ENCODE data around the gene FLNB. TPM values are rescaled to one million over a fixed set of nuclear protein-coding genes. Genes with fewer than 3 reads are reported as not detected.

FLNB gene
- total and polyA plus RNA-seq, 10 of the 15 experiments (the other 5 are each of a cell fraction or from before 2014, with no cell fraction given): 13.6 to 51.8 (median 26.4) TPM

- no peaks in the 10 kb centered on the region for H4K20me1 ChIP-seq (ENCODE audit: control insufficient read depth, insufficient read depth)
- FAIRE-seq (no peak), DNase-seq (ENCODE audit: low read depth, low spot score) (no peak), ATAC-seq (no peak)
- H3K9me3 ChIP-seq (replicated peaks; ENCODE audit: control insufficient read depth, insufficient read depth, low read length): no peaks in the 10 kb centered on the region
- ChIA-PET POLR2A (interaction anchor here (0.6 kb wide), 1 partner anchor 43 kb away, joined by 5 read pairs; no protein-coding TSS in a partner anchor), CTCF (interaction anchor here (0.6 to 1.7 kb wide), 3 partner anchors 10 to 332 kb away, joined by 3 to 5 read pairs (median 3); partner anchors contain the start of genes HTD2 and RPP14), RAD21 (ENCODE audit: unreplicated experiment) (interaction anchor here (0.7 kb wide), 1 partner anchor 988 kb away, joined by 3 read pairs; no protein-coding TSS in a partner anchor), SMC1A (ENCODE audit: uncharacterized antibody, unreplicated experiment) (interaction anchor here (0.5 to 2.7 kb wide), 4 partner anchors 8 to 150 kb away, joined by 3 to 12 read pairs (median 4); no protein-coding TSS in a partner anchor)
- no peak overlapping the region for H3K4me3 ChIP-seq
- 59% methylated on average over 6 of the region's 6 CpGs for WGBS (ENCODE audit: insufficient coverage, insufficient replicate concordance, low lambda C conversion rate, missing lambda C conversion rate)
- no peaks in the 10 kb centered on the region for H3K79me2 ChIP-seq (ENCODE audit: control insufficient read depth, insufficient read depth, low read length)
- no peak overlapping the region for H2AFZ ChIP-seq (ENCODE audit: control insufficient read depth, low read depth, low read length)
- TF ChIP-seq ZBTB4 (CRISPR knock-in tag; IDR thresholded peaks at IDR 0.05) (no peak), E2F4 (IDR thresholded peaks at IDR 0.05; ENCODE audit: low read depth, low read length) (no peak), RBBP5 (conservative IDR thresholded peaks at IDR 0.05) (no peak), SIX5 (IDR thresholded peaks at IDR 0.05; ENCODE audit: low read depth, low read length, severe bottlenecking) (no peak), EED (IDR thresholded peaks at IDR 0.05; ENCODE audit: low read depth) (no peak), ATF2 (IDR thresholded peaks at IDR 0.05; ENCODE audit: low read length) (no peak), POU2F2 (IDR thresholded peaks at IDR 0.05; ENCODE audit: borderline replicate concordance, low read depth, low read length) (no peak), KLF5 (IDR thresholded peaks at IDR 0.05; ENCODE audit: partially characterized antibody) (no peak), FOXM1 (IDR thresholded peaks at IDR 0.05; ENCODE audit: low read depth, low read length) (no peak), ZNF217 (IDR thresholded peaks at IDR 0.05) (no peak)
- BruUV-seq (replicated peaks): no TSS peak
- no peaks in the 10 kb centered on the region for H3K27me3 ChIP-seq (replicated peaks in 1 of 2; ENCODE audit: control insufficient read depth in 2 of 2, insufficient read depth in 2 of 2, low read length in 1 of 2)
- no peaks in the 10 kb centered on the region for H3K4me1 ChIP-seq (ENCODE audit: control insufficient read depth, insufficient read depth, low read length)
- no peak overlapping the region for H3K27ac ChIP-seq (ENCODE audit: control insufficient read depth, insufficient read depth)
- H3K4me2 ChIP-seq (ENCODE audit: control insufficient read depth, insufficient read depth): no peak overlapping the region
- intact Hi-C loops (cut with micrococcal nuclease; ENCODE audit: unreplicated experiment): no loop called here
- no peaks in the 10 kb centered on the region for H3K36me3 ChIP-seq (ENCODE audit: control insufficient read depth in 2 of 2, insufficient read depth in 2 of 2, low read length in 1 of 2)
- H3K9ac ChIP-seq (ENCODE audit: control insufficient read depth, insufficient read depth, low read length): no peak overlapping the region
- in situ Hi-C loops (cut with MboI): no loop called here
These were observed 33.3 kb upstream of the FLNB start for GRCh38 chr3:57974796-57975388.

Measured in GM12878 (cell line).